Panc1 (cell line): ENCODE results near the gene BRINP3. TPM values are rescaled to one million over a fixed set of nuclear protein-coding genes. Genes with fewer than 3 reads are reported as not detected.

ENCODE experiments used
- ATAC-seq: fragments of 200-7000 bp; cut with Tn5 transposase; 2 replicates; pipeline ENCODE4 v1.9.1; 2020; ENCODE audit warnings: mild to moderate bottlenecking, moderate library complexity
- BruUV-seq: library from RNA; stranded (reverse); fragments of 400-500 nt; replicated peaks from 2 replicates; lab custom pipeline; 2021; lab: Mats Ljungman, UMichigan
- CTCF ChIA-PET: fragments of 300-600 bp; sonication (Branson Sonifier 250); formaldehyde crosslinking; loops from one replicate; lab custom pipeline; 2022; ENCODE audit warnings: antibody characterized with exemption; lab: Charles Lee
- POLR2A ChIA-PET: fragments of 300-600 bp; sonication (Branson Sonifier 250); formaldehyde crosslinking; loops from one replicate; lab custom pipeline; 2022; ENCODE audit warnings: antibody characterized with exemption; lab: Charles Lee
- DNase-seq: peaks from one replicate; pipeline ENCODE4 v3.0.0-alpha.2; 2010; ENCODE audit warnings: low read depth, low spot score
- H3K27ac ChIP-seq: 2 replicates; pipeline ENCODE4 v1.5.1; 2011; ENCODE audit warnings: mild to moderate bottlenecking, low read length, inconsistent platforms
- H3K27me3 ChIP-seq: fragments of 200-500 bp; sonication (Bioruptor generic); 2 replicates; pipeline ENCODE4 v1.6.0; 2014; ENCODE audit warnings: low read length, inconsistent platforms; ENCODE audit not compliant: control insufficient read depth, insufficient read depth
- H3K36me3 ChIP-seq: fragments of 200-500 bp; sonication (Bioruptor generic); 2 replicates; pipeline ENCODE4 v1.5.1; 2014; ENCODE audit warnings: inconsistent platforms, mild to moderate bottlenecking, low read length, moderate library complexity; ENCODE audit not compliant: control insufficient read depth, insufficient read depth
- H3K4me1 ChIP-seq: 2 replicates; pipeline ENCODE4 v1.5.1; 2011; ENCODE audit warnings: inconsistent platforms, mild to moderate bottlenecking, low read length, moderate library complexity; ENCODE audit not compliant: control insufficient read depth, insufficient read depth
- H3K4me3 ChIP-seq, 2 experiments: 2 replicates each; pipeline ENCODE4 v1.5.1; 2011 to 2012; ENCODE audit warnings: low read depth in 2 of 2, low read length in 2 of 2, mild to moderate bottlenecking in 2 of 2, inconsistent platforms in 1 of 2, moderate library complexity in 1 of 2
- H3K9me3 ChIP-seq: fragments of 200-500 bp; sonication (Bioruptor generic); 2 replicates; pipeline ENCODE4 v1.5.1; 2014; ENCODE audit warnings: low read depth, mild to moderate bottlenecking, inconsistent platforms, low read length, moderate library complexity; ENCODE audit not compliant: control insufficient read depth, insufficient read depth
- POLR2AphosphoS5 ChIP-seq: IDR thresholded peaks from 2 replicates; pipeline ENCODE4 v1.6.1; 2012; ENCODE audit warnings: mild to moderate bottlenecking, low read depth, low read length, moderate library complexity
- SIN3A ChIP-seq: IDR thresholded peaks from 2 replicates; pipeline ENCODE4 v1.6.1; 2012; ENCODE audit warnings: low read depth, mild to moderate bottlenecking, low read length, moderate library complexity, borderline replicate concordance; ENCODE audit not compliant: insufficient read depth
- TCF7L2 ChIP-seq: IDR thresholded peaks from 2 replicates; pipeline ENCODE4 v1.6.1; 2011; ENCODE audit warnings: mild to moderate bottlenecking, low read depth, low read length, inconsistent platforms
- in situ Hi-C: cut with HindIII; loops from 2 replicates; pipeline ENCODE4 v1.10.0; 2016; ENCODE audit warnings: low sequenced_read_pairs, low pct_unique_long_range_greater_than_20kb
- intact Hi-C: fragments of 100-400 bp; cut with micrococcal nuclease; formaldehyde crosslinking; loops from one replicate; pipeline ENCODE4 v1.10.0; 2022; ENCODE audit not compliant: unreplicated experiment
- total RNA-seq: library from RNA; stranded (reverse); gene quantifications from one replicate; pipeline ENCODE4 v1.2.1, GENCODE V29; 2021; ENCODE audit not compliant: unreplicated experiment
- TF ChIP-seq, protein P1 (sequence below): fragments of 450-650 bp; IDR thresholded peaks from 2 replicates; pipeline ENCODE4 v1.5.1; 2017; ENCODE audit warnings: mild to moderate bottlenecking
- TF ChIP-seq, protein P2 (sequence below), 2 experiments: IDR thresholded peaks; 2 replicates each; pipeline ENCODE4 v1.6.1; 2011 to 2012; ENCODE audit warnings: low read depth in 2 of 2, control low read depth in 1 of 2, low read length in 1 of 2, mild to moderate bottlenecking in 1 of 2, moderate library complexity in 1 of 2; ENCODE audit not compliant: insufficient read depth in 1 of 2

The BRINP3 gene
- total RNA-seq, 1 experiment from 2014 or later: 1.0 TPM

GRCh38 chr1:190464690-190465089 is 13.0 kb downstream of the BRINP3 start:
- Histone ChIP-seq H3K4me3 (no peak overlapping the region), H3K9me3 (no peaks in the 10 kb centered on the region), H3K36me3 (no peaks in the 10 kb centered on the region), H3K27ac (no peak overlapping the region), H3K4me1 (no peaks in the 10 kb centered on the region), H3K27me3 (no peaks in the 10 kb centered on the region)
- no TSS peak for BruUV-seq
- no peak for ATAC-seq
- POLR2A ChIA-PET: no interaction called here
- TF ChIP-seq POLR2AphosphoS5 (no peak), TCF7L2 (no peak), SIN3A (no peak)
- TF ChIP-seq, protein P1, sequence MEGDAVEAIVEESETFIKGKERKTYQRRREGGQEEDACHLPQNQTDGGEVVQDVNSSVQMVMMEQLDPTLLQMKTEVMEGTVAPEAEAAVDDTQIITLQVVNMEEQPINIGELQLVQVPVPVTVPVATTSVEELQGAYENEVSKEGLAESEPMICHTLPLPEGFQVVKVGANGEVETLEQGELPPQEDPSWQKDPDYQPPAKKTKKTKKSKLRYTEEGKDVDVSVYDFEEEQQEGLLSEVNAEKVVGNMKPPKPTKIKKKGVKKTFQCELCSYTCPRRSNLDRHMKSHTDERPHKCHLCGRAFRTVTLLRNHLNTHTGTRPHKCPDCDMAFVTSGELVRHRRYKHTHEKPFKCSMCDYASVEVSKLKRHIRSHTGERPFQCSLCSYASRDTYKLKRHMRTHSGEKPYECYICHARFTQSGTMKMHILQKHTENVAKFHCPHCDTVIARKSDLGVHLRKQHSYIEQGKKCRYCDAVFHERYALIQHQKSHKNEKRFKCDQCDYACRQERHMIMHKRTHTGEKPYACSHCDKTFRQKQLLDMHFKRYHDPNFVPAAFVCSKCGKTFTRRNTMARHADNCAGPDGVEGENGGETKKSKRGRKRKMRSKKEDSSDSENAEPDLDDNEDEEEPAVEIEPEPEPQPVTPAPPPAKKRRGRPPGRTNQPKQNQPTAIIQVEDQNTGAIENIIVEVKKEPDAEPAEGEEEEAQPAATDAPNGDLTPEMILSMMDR: no peak
- TF ChIP-seq, protein P2, sequence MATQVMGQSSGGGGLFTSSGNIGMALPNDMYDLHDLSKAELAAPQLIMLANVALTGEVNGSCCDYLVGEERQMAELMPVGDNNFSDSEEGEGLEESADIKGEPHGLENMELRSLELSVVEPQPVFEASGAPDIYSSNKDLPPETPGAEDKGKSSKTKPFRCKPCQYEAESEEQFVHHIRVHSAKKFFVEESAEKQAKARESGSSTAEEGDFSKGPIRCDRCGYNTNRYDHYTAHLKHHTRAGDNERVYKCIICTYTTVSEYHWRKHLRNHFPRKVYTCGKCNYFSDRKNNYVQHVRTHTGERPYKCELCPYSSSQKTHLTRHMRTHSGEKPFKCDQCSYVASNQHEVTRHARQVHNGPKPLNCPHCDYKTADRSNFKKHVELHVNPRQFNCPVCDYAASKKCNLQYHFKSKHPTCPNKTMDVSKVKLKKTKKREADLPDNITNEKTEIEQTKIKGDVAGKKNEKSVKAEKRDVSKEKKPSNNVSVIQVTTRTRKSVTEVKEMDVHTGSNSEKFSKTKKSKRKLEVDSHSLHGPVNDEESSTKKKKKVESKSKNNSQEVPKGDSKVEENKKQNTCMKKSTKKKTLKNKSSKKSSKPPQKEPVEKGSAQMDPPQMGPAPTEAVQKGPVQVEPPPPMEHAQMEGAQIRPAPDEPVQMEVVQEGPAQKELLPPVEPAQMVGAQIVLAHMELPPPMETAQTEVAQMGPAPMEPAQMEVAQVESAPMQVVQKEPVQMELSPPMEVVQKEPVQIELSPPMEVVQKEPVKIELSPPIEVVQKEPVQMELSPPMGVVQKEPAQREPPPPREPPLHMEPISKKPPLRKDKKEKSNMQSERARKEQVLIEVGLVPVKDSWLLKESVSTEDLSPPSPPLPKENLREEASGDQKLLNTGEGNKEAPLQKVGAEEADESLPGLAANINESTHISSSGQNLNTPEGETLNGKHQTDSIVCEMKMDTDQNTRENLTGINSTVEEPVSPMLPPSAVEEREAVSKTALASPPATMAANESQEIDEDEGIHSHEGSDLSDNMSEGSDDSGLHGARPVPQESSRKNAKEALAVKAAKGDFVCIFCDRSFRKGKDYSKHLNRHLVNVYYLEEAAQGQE (IDR thresholded peaks at IDR 0.05; ENCODE audit: insufficient read depth in 1 of 2, low read depth in 2 of 2, low read length in 1 of 2): no peak
- CTCF ChIA-PET: no interaction called here
- intact Hi-C loops (no loop called here), in situ Hi-C loops (no loop called here)
- no peak for DNase-seq

DNA sequence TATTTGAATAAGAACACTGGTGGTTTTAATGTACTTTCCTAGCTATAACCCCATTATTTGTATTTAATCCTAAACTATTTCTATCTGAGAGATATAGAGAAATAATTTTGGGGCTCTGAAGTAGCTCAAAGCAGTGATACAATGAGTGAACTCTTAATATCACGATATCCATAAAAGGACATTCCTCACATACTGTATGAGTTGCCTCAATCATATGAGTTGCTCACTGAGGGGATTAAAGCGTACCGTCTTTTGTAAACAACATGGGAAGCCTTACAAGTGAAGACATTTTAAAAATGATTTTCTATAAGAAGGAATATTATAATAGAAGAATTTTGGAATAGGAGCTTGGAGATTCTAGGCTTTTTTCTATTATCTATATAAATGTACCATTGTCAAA is 21.5 kb downstream of the BRINP3 start:
- BruUV-seq: no TSS peak

More for the DNA sequence above, 21.5 kb downstream of the BRINP3 start:
- Histone ChIP-seq H3K27me3 (no peaks in the 10 kb centered on the region), H3K27ac (no peak overlapping the region), H3K4me3 (no peak overlapping the region), H3K36me3 (no peaks in the 10 kb centered on the region), H3K4me1 (no peaks in the 10 kb centered on the region), H3K9me3 (no peaks in the 10 kb centered on the region)
- ChIA-PET CTCF (no interaction called here), POLR2A (no interaction called here)
- no peak for ATAC-seq
- TF ChIP-seq, protein P2 (IDR thresholded peaks at IDR 0.05; ENCODE audit: insufficient read depth in 1 of 2, low read depth in 2 of 2, low read length in 1 of 2): no peak
- no peak for TF ChIP-seq TCF7L2
- TF ChIP-seq SIN3A: no peak
- TF ChIP-seq POLR2AphosphoS5: no peak
- TF ChIP-seq, protein P1: no peak
- in situ Hi-C loops: no loop called here
- intact Hi-C loops: loop anchor here (5.0 kb wide), 1 partner anchor 806 kb away; no protein-coding TSS in a partner anchor
- DNase-seq: no peak
